ENCODE results near the gene RAB44. TPM values are rescaled to one million over a fixed set of nuclear protein-coding genes. Genes with fewer than 3 reads are reported as not detected.

RAB44 gene
- polyA plus RNA-seq, 1 experiment, result not detected

GRCh38 chr6:36668591-36668990 is 29.0 kb upstream of the RAB44 start:
- TF ChIP-seq CTCF (IDR thresholded peaks at IDR 0.05; ENCODE audit: low read depth, low read length), result no peak
- DNase-seq (ENCODE audit: low read depth, low spot score), result no peak
- H3K9me3 ChIP-seq (ENCODE audit: control insufficient read depth, insufficient read depth, low read length), result no peaks in the 10 kb centered on the region; the same call in 1 of the 2 replicates
- no peaks in the 10 kb centered on the region for H3K27me3 ChIP-seq (ENCODE audit: control insufficient read depth, insufficient read depth, low read length)
- POLR2A ChIA-PET, result interaction anchor here (0.6 to 5.1 kb wide), 2 partner anchors 9 to 53 kb away, joined by 10 to 95 read pairs; partner anchors contain the start of gene CDKN1A
- H3K27ac ChIP-seq (ENCODE audit: low read depth, low read length), result no peak overlapping the region
- H3K4me3 ChIP-seq (ENCODE audit: low read depth, low read length), result no peak overlapping the region
- CTCF ChIA-PET, result interaction anchor here (0.9 to 1.2 kb wide), 2 partner anchors 12 to 53 kb away, joined by 3 to 5 read pairs; no protein-coding TSS in a partner anchor

GRCh38 chr6:36669002-36669401 is 28.6 kb upstream of the RAB44 start:
- DNase-seq (ENCODE audit: low read depth, low spot score), result no peak
- ChIA-PET CTCF (interaction anchor here (1.2 kb wide), 1 partner anchor 54 kb away, joined by 5 read pairs; no protein-coding TSS in a partner anchor), POLR2A (interaction anchor here (0.6 to 5.1 kb wide), 3 partner anchors 8 to 54 kb away, joined by 3 to 95 read pairs (median 10); partner anchors contain the start of gene CDKN1A)
- no peak for TF ChIP-seq CTCF (IDR thresholded peaks at IDR 0.05; ENCODE audit: low read depth, low read length)
- H3K9me3 ChIP-seq (ENCODE audit: control insufficient read depth, insufficient read depth, low read length), result no peaks in the 10 kb centered on the region; the same call in 1 of the 2 replicates
- no peak overlapping the region for H3K27ac ChIP-seq (ENCODE audit: low read depth, low read length)
- H3K4me3 ChIP-seq (ENCODE audit: low read depth, low read length), result no peak overlapping the region
- H3K27me3 ChIP-seq (ENCODE audit: control insufficient read depth, insufficient read depth, low read length), result no peaks in the 10 kb centered on the region

- TF ChIP-seq CTCF (IDR thresholded peaks at IDR 0.05; ENCODE audit: low read depth, low read length), result no peak
- Histone ChIP-seq H3K9me3 (ENCODE audit: control insufficient read depth, insufficient read depth, low read length) (no peaks in the 10 kb centered on the region; the same call in 1 of the 2 replicates), H3K4me3 (ENCODE audit: low read depth, low read length) (no peak overlapping the region), H3K27me3 (ENCODE audit: control insufficient read depth, insufficient read depth, low read length) (no peaks in the 10 kb centered on the region), H3K27ac (ENCODE audit: low read depth, low read length) (no peak overlapping the region)
- POLR2A ChIA-PET, result interaction anchor here (5.1 kb wide), 1 partner anchor 7 kb away, joined by 95 read pairs; the partner anchor contains the start of gene CDKN1A
- DNase-seq (ENCODE audit: low read depth, low spot score), result no peak
- CTCF ChIA-PET, result interaction anchor here (2.2 kb wide), 1 partner anchor 11 kb away, joined by 7 read pairs; no protein-coding TSS in a partner anchor
Measured at GRCh38 chr6:36670271-36670670, 27.4 kb upstream of the RAB44 start.

GRCh38 chr6:36671687-36672375 is 25.8 kb upstream of the RAB44 start:
- Histone ChIP-seq H3K27me3 (ENCODE audit: control insufficient read depth, insufficient read depth, low read length) (no peaks in the 10 kb centered on the region), H3K9me3 (ENCODE audit: control insufficient read depth, insufficient read depth, low read length) (no peaks in the 10 kb centered on the region; the same call in 1 of the 2 replicates), H3K4me3 (ENCODE audit: low read depth, low read length) (no peak overlapping the region), H3K27ac (ENCODE audit: low read depth, low read length) (no peak overlapping the region)
- no peak for DNase-seq (ENCODE audit: low read depth, low spot score)
- TF ChIP-seq CTCF (IDR thresholded peaks at IDR 0.05; ENCODE audit: low read depth, low read length), result no peak
- CTCF ChIA-PET, result interaction anchor here (2.2 kb wide), 1 partner anchor 9 kb away, joined by 7 read pairs; no protein-coding TSS in a partner anchor
- POLR2A ChIA-PET, result interaction anchor here (1.1 kb wide), 1 partner anchor 12 kb away, joined by 4 read pairs; no protein-coding TSS in a partner anchor

- H3K9me3 ChIP-seq (ENCODE audit: control insufficient read depth, insufficient read depth, low read length), result peaks cover 3% of the 10 kb centered on the region; the same call in 1 of the 2 replicates
- no peak for TF ChIP-seq CTCF (IDR thresholded peaks at IDR 0.05; ENCODE audit: low read depth, low read length)
- DNase-seq (ENCODE audit: low read depth, low spot score), result no peak
- H3K27me3 ChIP-seq (ENCODE audit: control insufficient read depth, insufficient read depth, low read length), result no peaks in the 10 kb centered on the region
- ChIA-PET CTCF (no interaction called here), POLR2A (interaction anchor here (0.5 to 0.9 kb wide), 4 partner anchors 8 to 59 kb away, joined by 3 to 6 read pairs (median 4); no protein-coding TSS in a partner anchor)
- no peak overlapping the region for H3K4me3 ChIP-seq (ENCODE audit: low read depth, low read length)
- no peak overlapping the region for H3K27ac ChIP-seq (ENCODE audit: low read depth, low read length)
Measured at GRCh38 chr6:36673882-36674281, 23.7 kb upstream of the RAB44 start.
